ENCODE data around the gene WAS. TPM values are rescaled to one million over a fixed set of nuclear protein-coding genes. Genes with fewer than 3 reads are reported as not detected.

Gene WAS
- total RNA-seq, 1 donor from 2014 or later: 22.0 TPM

GRCh38 chrX:48711162-48711928, 27.7 kb downstream of the WAS start:
- no peak for DNase-seq (ENCODE audit: low spot score)

GRCh38 chrX:48711929-48712505, 28.4 kb downstream of the WAS start:
- DNase-seq (ENCODE audit: low spot score): no peak

- no peak for DNase-seq (ENCODE audit: low spot score)
Measured at GRCh38 chrX:48713847-48714246, 30.2 kb downstream of the WAS start.

GRCh38 chrX:48714573-48714972, 31.0 kb downstream of the WAS start:
- DNase-seq (ENCODE audit: low spot score): no peak

GRCh38 chrX:48715072-48715471, 31.5 kb downstream of the WAS start:
- DNase-seq (ENCODE audit: low spot score): no peak

- no peak for DNase-seq (ENCODE audit: low spot score)
Measured at GRCh38 chrX:48715876-48716502, 32.4 kb downstream of the WAS start.

GRCh38 chrX:48719958-48720357, 36.4 kb downstream of the WAS start:
- DNase-seq (ENCODE audit: low spot score): no peak

GRCh38 chrX:48720577-48721250, 37.1 kb downstream of the WAS start:
- DNase-seq (ENCODE audit: low spot score): no peak

- no peak for DNase-seq (ENCODE audit: low spot score)
Measured at GRCh38 chrX:48721916-48722315, 38.3 kb downstream of the WAS start.

- DNase-seq (ENCODE audit: low spot score): no peak
Measured at GRCh38 chrX:48726596-48726995, 43.0 kb downstream of the WAS start.

GRCh38 chrX:48728653-48729052, 45.1 kb downstream of the WAS start:
- DNase-seq (ENCODE audit: low spot score): no peak

- DNase-seq (ENCODE audit: low spot score): no peak
Measured at GRCh38 chrX:48736303-48736702, 52.7 kb downstream of the WAS start.

- DNase-seq (ENCODE audit: low spot score): no peak
Measured at GRCh38 chrX:48736878-48737212, 53.2 kb downstream of the WAS start.

- peak; percentile 94 for DNase-seq (ENCODE audit: low spot score)
Measured at GRCh38 chrX:48737213-48737938, 53.8 kb downstream of the WAS start.

GRCh38 chrX:48737940-48738339, 54.3 kb downstream of the WAS start:
- no peak for DNase-seq (ENCODE audit: low spot score)

Other genes with a start within 250 kb of the WAS start
- gene SLC38A5, start 213.5 kb upstream of the WAS start, total RNA-seq: 4.4 TPM
- 40.4 TPM for gene FTSJ1, start 207.6 kb upstream of the WAS start, total RNA-seq
- 7.8 TPM for gene PORCN, start 174.8 kb upstream of the WAS start, total RNA-seq
- 18.8 TPM for gene EBP, start 162.0 kb upstream of the WAS start, total RNA-seq
- gene TBC1D25, start 144.1 kb upstream of the WAS start, total RNA-seq: 19.9 TPM
- gene RBM3, start 109.3 kb upstream of the WAS start, total RNA-seq: 343 TPM
- gene WDR13, start 86.3 kb upstream of the WAS start, total RNA-seq: 96.9 TPM
- gene SUV39H1, start 12.9 kb downstream of the WAS start, total RNA-seq: 5.1 TPM
- not detected for gene GLOD5, start 77.9 kb downstream of the WAS start, total RNA-seq
- gene GATA1, start 102.8 kb downstream of the WAS start, total RNA-seq: not detected
- gene HDAC6, start 118.3 kb downstream of the WAS start, total RNA-seq: 47.1 TPM
- gene ERAS, start 142.7 kb downstream of the WAS start, total RNA-seq: not detected
- not detected for gene PCSK1N, start 151.8 kb downstream of the WAS start, total RNA-seq
- 22.1 TPM for gene TIMM17B, start 214.0 kb downstream of the WAS start, total RNA-seq
- 50.6 TPM for gene PQBP1, start 214.1 kb downstream of the WAS start, total RNA-seq
- 24.5 TPM for gene SLC35A2, start 227.8 kb downstream of the WAS start, total RNA-seq
- 5.7 TPM for gene PIM2, start 235.2 kb downstream of the WAS start, total RNA-seq